ENCODE data around the gene BMAL2.

Gene BMAL2, protein sequence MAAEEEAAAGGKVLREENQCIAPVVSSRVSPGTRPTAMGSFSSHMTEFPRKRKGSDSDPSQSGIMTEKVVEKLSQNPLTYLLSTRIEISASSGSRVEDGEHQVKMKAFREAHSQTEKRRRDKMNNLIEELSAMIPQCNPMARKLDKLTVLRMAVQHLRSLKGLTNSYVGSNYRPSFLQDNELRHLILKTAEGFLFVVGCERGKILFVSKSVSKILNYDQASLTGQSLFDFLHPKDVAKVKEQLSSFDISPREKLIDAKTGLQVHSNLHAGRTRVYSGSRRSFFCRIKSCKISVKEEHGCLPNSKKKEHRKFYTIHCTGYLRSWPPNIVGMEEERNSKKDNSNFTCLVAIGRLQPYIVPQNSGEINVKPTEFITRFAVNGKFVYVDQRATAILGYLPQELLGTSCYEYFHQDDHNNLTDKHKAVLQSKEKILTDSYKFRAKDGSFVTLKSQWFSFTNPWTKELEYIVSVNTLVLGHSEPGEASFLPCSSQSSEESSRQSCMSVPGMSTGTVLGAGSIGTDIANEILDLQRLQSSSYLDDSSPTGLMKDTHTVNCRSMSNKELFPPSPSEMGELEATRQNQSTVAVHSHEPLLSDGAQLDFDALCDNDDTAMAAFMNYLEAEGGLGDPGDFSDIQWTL

DNA sequence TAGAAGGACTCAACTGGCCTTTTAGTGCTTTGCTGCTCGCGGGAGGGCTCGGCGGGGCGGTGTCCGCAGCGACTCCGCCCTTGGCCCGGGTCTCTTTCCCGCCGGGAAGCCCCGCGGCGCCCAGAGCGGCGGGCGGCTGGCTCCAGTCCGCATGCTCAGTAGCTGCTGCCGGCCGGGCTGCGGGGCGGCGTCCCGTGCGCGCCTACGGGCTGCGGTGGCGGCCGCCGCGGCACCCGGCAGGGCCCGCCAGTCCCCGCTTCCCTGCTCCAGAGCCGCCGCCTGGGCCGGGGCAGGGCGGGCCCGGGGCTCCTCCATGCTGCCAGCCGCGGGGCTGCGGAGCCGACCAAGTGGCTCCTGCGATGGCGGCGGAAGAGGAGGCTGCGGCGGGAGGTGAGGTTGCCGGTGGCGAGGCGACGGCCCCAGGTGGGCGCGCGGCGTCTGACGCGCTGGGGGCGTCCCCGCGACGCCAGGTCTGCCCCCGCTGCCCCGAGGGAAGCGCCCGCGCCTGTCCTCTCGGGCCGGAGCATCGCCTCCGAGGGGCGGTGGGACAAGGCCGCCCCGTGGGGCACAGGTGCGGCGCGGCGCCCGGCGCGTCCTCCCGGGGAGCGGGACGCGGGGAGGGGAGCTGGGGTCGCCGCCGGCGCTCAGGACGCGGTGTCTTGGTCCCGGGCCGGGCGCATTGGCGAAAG is at the start of gene BMAL2:
Gene BMAL2, plus strand, starts transcription at position 123 of the 689 bp plus-strand sequence. Its CDS starts 237 bp downstream, at position 360.
- DNase-seq (ENCODE audit: low read depth) = no peak

DNA sequence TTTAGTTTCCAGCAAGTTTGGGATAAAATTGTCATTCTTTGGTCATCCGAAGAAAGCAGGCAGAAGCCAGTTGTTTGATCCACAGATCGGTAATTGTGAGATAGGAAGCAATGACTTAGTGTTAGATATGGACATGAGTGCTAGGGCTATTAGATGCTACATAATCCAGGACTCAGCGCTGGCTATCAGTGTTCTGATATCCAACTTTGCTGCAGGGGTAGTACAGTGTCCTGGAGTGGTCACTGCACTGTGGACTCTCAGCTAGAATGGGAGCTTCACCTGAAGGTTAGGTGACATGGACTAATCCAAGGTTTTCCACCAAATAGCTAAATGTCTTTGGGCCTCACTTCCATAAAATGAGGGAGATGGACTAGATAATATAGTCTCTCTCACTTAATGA is 48.6 kb upstream of the BMAL2 start:
- DNase-seq (ENCODE audit: low read depth) = no peak

DNA sequence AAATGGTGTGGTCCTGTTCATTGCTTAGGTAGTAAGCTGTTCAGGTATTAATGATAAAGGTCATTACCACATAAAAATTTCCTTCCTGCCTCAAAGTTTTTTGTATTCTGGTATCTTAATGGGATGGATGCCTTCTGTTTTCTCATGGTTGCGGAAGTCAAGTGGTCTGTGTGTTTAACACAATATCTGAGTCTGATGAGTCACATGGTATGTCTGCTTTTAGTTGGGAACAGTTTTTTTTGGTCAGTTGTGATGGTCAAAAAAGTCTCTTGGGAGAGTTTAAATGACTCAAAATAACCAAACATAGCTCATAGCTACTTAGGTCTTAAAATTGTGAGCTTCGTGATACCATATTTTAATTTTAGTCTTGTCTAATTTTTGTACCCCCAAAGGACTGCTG is 47.9 kb upstream of the BMAL2 start:
- DNase-seq (ENCODE audit: low read depth) = no peak

DNA sequence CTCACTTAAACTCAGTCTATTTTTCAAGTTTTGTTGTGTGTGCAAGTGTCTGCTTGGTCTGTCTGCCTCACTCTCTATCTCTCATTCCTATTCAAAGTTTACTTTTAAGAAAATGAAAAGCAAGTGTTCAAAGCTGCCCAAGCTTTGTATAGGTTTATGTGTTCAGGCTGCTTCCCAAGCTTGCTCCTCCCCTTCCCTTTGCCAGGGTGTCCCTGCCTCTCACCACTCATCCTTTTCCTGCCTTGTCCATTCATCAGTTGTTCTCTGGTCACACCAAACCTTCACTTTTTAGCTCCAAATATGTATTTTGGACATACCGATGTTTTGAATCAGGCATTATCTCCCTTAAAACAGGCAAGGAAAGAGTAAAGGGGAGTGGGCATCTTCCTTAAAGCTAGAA is 47.2 kb upstream of the BMAL2 start:
- DNase-seq (ENCODE audit: low read depth) = no peak

DNA sequence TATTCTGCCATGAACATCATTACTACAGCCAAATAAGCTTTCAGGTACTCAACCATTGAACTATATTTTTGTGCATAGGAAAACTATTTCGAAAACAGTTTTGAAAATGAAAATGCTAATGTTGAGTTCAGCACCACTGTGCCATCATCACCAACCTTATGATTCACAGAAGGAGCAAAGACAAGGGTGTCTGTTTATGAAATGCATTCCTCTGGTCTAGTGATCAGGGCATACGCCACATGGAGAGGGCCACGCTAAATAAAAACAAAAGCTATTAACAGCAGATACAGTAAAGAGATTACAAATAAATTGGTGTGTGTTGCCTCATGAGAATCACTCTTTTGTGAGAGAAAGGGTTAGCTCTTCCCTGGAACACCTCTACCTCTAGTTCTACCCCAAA is 43.2 kb upstream of the BMAL2 start:
- no peak for DNase-seq (ENCODE audit: low read depth)

DNA sequence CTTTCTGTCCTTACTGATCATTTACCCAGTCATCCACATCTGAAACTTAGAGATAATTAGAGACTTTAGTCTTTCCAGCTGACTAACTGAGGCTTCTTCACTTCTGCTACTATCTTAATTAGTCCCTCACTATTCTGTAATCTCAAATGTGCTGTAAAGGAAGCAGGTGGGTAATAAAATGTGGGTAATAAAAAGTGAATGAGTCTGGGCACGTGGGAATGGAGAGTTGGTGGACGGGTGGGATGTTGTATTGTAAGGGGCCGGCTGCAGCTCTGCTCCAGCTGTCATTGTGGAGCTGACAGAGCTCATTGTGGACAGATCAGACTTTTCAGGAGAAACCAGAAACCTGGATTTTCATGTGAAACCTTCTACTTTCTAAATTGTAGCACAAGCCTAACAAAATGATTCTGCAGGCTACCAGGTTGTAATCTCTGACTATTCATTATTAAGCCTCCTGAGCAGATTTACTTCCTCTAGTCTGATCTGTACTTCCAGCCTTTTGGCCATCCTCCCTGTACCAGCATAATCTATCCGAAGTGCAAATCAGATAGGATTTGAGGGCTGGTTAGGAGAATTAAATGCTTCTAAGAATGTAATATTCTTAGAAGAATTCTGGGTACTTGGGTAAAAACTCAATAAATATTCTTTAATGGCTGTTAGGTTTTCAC is 42.0 kb upstream of the BMAL2 start:
- no peak for DNase-seq (ENCODE audit: low read depth)

DNA sequence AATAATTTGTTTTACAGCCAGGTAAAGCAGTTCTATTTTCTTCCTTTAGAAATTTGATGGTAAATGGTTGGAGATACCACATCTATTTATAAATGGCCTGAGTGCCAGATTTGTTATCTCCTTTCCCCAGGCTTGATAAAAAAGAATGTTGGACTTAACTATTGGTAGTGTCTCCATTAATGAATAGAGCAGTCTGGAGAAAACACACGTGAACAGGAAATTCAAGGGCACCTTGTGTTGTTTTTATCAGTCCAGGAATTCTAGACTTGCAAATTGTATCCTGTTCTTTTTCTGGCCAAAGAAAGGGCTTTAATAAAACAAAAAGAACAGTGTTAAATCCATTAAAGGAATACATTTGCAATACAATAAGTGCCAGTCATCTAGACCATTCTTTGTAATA is 40.8 kb upstream of the BMAL2 start:
- DNase-seq (ENCODE audit: low read depth) = no peak

DNA sequence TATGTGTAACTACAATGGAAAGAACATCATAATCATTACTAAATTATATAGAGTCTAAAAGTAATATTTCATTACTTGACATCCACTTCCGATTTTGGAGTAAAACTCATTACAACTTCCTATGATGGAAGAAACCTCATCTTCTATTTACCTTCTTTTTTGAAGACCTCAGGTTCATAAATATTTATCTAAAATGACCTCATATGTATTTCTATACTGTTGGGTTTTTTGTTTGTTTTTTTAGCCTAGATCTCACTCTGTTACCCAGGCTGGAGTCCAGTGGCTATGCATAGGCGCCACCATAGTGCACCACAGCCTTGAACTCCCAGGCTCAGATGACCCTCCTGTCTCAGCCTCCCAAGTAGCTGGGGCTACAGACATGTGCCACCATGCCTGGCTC is 39.9 kb upstream of the BMAL2 start:
- DNase-seq (ENCODE audit: low read depth) = no peak

DNA sequence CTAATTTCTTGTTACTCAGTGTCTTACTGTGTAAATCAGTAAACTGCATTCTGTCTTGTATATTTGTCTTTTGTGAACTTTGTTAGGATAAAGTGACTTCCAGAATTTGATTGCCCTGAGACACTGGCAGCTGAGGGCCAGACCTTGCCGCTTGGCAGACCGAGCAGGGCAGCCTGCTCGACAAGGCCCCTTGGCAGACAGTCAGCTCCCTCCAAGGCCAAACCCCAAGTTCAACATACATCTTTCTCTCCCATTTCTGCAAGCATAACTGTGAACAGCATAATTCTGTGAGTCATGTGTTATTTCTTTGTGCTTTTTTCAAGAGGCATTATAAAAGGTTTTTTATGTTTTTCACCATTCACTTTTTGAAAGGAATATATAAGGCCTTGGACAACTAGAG is 39.2 kb upstream of the BMAL2 start:
- DNase-seq (ENCODE audit: low read depth) = no peak

DNA sequence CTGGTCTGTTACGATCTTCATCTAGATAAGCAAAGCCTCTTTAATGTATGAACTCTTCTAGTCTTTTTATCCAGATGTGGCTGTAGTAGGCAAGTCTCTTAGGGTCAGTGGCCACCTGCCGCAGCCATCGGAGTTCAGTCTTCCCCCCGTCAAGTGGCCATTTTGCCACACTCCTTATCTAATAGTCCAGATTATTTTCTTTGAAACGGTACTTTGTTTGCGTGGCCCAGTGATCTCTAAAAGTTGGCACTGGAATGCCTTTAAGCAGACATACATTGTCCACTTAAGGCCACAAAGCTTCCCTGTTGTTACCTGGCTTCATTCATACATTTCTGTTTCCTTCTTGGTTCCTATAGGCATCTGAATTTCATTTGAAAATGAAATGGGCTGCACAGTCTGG is 36.0 kb upstream of the BMAL2 start:
- DNase-seq (ENCODE audit: low read depth) = no peak

DNA sequence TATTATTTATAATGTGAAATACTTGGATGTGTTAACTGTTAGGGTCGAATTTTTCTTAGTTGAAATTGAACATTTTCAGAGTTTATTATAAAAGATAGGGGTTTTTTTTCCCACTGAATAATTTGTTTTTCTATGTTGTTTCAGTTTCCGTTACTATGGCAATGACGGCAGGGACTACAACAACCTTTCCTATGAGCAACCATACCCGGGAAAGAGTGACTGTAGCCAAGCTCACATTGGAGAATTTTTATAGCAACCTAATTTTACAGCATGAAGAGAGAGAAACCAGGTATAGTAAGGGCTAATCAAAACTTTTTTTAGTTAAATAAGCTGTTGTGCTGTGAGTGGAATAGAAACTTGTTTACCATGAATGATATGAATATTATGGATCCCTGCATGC is 35.1 kb upstream of the BMAL2 start:
- no peak for DNase-seq (ENCODE audit: low read depth)

DNA sequence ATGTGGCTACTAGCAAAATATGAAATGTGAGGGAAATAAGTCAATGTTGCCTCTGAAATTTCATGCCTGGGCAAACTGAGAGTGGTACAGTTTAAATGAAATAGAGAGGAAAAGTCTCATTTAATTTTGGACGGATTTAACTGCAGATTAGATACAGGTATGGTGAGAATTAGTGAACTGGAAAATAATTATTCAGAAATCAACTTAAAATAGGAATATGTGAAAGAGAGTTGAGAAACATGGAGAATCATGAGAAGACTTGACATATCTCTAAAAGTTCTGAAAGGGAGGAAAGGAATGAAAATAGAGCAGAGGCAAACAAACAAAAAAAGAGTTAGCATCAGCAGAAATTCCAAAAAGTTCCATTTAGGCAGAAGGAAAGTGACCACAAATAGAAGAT is 33.5 kb upstream of the BMAL2 start:
- no peak for DNase-seq (ENCODE audit: low read depth)

DNA sequence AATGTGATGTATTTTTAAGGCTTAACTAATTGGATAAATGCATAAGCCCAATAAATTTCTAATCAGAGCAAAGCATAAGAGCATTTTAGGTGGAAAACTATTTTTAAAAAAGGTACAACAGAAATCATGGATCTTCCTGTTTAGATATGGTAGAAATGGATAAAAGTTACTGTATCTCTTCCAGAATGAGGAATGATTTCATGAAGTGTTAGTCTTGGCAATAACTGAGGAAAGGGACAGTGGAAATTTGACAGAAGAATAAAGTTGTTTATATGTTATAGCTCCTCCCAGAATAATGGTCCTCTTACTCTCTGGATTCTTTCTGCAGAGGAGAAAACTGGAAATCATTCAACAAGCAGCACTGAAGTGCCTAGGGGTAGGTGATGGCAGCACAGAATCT is 32.4 kb upstream of the BMAL2 start:
- no peak for DNase-seq (ENCODE audit: low read depth)

DNA sequence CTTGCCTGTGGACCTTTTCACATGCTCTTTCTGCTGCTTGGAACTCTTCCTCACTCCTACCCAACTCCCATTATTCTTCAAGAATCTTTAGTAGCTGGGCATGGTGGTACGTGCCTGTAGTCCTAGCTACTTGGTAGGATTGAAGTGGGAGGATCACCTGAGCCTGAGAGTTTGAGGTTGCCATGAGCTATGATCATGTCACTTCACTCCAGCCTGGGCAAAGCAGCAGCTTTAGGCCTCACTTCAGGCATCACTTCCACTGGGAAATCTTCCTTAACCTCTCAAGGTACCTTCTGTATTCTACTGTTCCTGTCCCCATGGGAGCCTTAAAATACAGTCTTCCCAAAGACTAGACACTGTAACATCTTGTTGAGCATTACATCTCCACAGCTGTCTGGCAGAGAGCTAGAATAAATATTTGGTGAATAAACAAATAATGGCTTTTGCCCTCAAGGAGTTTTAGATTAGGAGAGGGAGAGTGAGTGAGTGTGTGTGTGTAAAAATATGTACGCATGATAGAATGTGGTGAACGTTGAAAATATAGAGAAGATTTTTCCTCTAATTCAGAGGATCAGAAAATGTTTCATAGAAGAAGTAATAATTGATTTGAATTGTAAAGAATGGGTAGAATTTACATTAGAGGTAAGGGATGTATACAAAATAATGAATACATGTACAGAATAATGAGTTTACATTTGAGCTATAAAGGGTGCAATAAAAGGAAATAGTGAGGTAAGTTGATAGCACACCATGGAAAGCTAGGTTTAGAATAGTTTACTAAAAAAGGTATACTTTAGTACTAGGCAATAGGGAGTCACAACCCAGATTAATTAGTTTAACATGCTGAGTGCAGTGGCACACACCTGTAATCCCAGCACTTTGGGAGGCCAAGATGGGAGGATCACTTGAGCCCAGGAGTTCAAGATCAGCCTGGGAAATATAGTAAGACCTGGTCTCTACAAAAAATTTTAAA is 29.2 kb upstream of the BMAL2 start:
- DNase-seq (ENCODE audit: low read depth) = no peak

DNA sequence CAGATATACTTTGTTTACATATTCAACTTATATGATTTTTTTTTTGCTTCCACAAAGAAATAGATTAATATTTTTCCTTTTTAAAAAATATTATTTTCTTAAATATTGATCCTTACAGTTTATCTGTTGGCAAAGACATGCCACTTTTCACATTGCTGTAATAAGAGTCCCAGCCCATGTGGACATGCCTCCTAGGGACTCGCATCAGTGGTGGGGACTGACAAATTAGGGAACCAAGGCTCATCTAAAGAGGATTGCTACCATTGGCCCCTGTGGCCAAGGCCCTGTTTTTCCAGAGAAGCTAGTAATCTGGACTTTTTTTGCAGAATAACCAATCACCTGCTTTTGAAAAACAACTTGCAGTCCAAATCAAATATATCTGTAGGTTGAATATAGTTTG is 27.8 kb upstream of the BMAL2 start:
- DNase-seq (ENCODE audit: low read depth) = no peak

DNA sequence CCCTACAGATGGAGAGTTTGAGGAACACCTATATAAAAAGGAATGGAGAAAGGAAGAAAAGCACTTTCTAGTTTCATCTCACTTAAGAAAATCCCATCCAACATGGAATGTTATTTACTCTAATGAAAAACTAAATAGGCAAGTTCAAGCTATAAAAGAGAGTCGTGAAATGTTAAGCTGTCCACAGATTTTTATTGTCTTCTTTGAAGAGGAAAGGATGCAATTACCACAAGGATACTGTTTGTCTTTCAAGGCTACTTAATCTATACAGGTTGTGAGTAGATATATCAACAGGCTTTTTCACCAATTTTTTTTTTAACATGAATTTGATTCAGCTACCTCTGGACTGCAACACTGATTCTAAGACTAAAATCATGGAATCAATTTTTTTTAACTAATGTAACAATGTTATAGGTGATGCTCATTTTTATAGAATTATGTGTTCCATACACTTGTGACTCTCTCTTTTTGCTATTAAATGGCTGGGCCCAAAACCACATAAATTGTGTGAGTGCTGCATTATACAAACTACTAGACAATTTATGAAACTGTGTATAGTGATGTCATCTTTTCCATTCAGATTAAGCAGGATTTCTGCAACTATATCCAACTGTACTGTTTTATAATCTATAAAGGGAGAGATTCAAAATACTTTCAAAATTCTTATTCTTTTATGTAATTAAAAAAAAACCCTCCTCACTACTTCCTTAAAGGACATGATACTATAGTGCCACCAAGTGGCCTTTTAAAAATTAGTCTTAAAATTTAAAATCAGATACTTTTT is 26.8 kb upstream of the BMAL2 start:
- no peak for DNase-seq (ENCODE audit: low read depth)

DNA sequence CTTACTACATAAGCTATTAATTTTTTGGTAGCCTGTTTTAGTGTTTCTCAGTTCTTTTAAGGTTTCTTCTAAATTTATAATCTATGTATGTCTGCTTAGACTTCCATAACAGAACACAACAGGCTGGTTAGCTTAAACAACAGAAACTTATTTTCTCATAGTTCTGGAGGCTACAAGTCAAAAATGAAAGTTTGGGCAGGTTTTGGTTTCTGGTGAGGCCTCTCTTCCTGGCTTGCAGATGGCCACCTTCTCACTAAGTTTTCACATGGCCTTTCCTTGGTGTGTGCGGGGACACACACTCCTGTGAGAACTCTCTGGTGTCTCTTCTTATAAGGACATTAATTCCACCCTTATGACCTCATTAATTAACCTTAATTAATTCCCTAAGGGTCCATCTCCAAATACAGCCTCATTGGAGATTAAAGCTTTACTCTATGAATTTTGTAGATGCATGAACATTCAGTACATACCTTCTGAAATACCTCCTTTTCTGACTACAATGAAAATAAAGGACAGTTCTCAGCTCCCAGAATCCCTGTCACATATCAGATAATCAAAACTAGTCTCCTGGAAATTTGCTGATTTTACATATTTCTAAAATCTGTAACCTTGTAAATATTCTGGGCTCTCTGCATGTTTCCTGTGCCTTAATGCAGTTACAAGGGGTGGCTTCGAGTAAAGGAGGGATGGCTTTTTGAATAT is 23.2 kb upstream of the BMAL2 start:
- no peak for DNase-seq (ENCODE audit: low read depth)

DNA sequence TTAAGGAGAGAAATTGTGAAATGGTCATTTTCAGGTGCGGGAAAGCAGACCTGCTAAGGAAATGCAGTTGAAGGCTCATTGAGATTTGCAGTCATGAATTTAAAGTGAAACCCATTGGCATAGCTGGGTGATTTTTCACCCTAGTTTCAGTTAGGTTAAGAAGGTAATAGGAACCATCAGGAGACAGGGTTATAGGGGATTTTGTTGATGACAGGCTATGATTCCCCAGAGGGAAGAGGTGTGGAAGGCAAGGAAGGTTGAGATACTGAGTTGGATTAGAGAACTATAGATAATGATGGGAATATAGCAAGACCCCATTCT is 22.7 kb upstream of the BMAL2 start:
- no peak for DNase-seq (ENCODE audit: low read depth)

DNA sequence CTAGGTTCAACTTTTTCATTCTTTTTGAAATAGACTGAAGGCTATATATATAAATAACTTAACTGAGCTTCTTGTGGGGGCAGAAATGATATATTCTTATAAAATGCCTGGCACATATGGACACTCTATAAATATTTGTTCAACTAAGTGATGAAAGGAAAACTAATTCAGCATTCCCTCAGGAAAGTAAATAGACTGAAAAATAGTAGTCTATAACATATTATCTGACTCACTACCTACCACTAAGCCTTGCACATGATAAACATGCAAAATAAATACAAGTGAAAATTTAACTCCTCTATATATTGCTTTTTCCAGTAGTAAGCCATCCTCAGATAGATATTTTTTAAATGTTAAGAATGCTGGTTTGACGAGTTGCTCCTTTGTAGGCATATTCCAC is 15.7 kb upstream of the BMAL2 start:
- DNase-seq (ENCODE audit: low read depth) = no peak

DNA sequence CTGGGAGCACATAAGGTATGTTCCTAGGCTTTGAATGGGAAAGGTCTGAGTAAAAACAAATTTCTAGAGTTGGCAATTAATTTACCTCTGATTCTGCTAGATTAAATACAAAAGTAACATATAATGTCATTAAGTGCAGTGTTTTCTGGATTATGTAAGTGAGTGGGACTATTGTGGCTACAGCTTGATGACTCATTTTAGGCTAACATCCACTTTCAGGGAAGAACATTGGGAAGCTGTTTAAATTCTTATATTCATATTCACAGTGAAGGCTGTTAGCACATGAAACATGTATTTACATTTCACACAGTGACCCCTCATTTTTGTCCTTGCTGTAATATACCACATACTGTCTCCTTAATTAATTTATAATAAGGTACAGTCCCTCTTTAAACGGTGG is 13.2 kb upstream of the BMAL2 start:
- DNase-seq (ENCODE audit: low read depth) = no peak
